Measurements from ENCODE around the gene HS6ST3.

GRCh38 chr13:96862999-96863398, 773.1 kb downstream of the HS6ST3 start:
- TF ChIP-seq EZH2 (IDR thresholded peaks at IDR 0.05; ENCODE audit: insufficient read depth, poor library complexity, severe bottlenecking) (no peak), EZH2phosphoT487 (IDR thresholded peaks at IDR 0.05; ENCODE audit: insufficient read depth, low read depth) (no peak)

Measured in GM23248 (cell line).